Measurements from ENCODE around the gene ASB10. TPM values are rescaled to one million over a fixed set of nuclear protein-coding genes. Genes with fewer than 3 reads are reported as not detected.

Gene ASB10
- total RNA-seq, 1 experiment from 2014 or later: not detected

- DNase-seq (ENCODE audit: low spot score): no peak
- peaks cover 9% of the 10 kb centered on the region for H3K4me1 Mint-ChIP-seq
- H3K9me3 Mint-ChIP-seq: no peaks in the 10 kb centered on the region
- no peak for TF ChIP-seq NFATC4 (CRISPR knock-in tag; IDR thresholded peaks at IDR 0.05)
- TF ChIP-seq GRHL2 (CRISPR knock-in tag; IDR thresholded peaks at IDR 0.05; ENCODE audit: insufficient replicate concordance, severe bottlenecking): no peak
- TF ChIP-seq, protein P1, sequence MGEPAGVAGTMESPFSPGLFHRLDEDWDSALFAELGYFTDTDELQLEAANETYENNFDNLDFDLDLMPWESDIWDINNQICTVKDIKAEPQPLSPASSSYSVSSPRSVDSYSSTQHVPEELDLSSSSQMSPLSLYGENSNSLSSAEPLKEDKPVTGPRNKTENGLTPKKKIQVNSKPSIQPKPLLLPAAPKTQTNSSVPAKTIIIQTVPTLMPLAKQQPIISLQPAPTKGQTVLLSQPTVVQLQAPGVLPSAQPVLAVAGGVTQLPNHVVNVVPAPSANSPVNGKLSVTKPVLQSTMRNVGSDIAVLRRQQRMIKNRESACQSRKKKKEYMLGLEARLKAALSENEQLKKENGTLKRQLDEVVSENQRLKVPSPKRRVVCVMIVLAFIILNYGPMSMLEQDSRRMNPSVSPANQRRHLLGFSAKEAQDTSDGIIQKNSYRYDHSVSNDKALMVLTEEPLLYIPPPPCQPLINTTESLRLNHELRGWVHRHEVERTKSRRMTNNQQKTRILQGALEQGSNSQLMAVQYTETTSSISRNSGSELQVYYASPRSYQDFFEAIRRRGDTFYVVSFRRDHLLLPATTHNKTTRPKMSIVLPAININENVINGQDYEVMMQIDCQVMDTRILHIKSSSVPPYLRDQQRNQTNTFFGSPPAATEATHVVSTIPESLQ (CRISPR knock-in tag; IDR thresholded peaks at IDR 0.05): no peak
- TF ChIP-seq, protein P2, sequence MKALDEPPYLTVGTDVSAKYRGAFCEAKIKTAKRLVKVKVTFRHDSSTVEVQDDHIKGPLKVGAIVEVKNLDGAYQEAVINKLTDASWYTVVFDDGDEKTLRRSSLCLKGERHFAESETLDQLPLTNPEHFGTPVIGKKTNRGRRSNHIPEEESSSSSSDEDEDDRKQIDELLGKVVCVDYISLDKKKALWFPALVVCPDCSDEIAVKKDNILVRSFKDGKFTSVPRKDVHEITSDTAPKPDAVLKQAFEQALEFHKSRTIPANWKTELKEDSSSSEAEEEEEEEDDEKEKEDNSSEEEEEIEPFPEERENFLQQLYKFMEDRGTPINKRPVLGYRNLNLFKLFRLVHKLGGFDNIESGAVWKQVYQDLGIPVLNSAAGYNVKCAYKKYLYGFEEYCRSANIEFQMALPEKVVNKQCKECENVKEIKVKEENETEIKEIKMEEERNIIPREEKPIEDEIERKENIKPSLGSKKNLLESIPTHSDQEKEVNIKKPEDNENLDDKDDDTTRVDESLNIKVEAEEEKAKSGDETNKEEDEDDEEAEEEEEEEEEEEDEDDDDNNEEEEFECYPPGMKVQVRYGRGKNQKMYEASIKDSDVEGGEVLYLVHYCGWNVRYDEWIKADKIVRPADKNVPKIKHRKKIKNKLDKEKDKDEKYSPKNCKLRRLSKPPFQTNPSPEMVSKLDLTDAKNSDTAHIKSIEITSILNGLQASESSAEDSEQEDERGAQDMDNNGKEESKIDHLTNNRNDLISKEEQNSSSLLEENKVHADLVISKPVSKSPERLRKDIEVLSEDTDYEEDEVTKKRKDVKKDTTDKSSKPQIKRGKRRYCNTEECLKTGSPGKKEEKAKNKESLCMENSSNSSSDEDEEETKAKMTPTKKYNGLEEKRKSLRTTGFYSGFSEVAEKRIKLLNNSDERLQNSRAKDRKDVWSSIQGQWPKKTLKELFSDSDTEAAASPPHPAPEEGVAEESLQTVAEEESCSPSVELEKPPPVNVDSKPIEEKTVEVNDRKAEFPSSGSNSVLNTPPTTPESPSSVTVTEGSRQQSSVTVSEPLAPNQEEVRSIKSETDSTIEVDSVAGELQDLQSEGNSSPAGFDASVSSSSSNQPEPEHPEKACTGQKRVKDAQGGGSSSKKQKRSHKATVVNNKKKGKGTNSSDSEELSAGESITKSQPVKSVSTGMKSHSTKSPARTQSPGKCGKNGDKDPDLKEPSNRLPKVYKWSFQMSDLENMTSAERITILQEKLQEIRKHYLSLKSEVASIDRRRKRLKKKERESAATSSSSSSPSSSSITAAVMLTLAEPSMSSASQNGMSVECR (CRISPR knock-in tag; IDR thresholded peaks at IDR 0.05; ENCODE audit: borderline replicate concordance): no peak
- no peak for TF ChIP-seq MYBL2 (CRISPR knock-in tag; IDR thresholded peaks at IDR 0.05)
- no peak for TF ChIP-seq PRRX2 (CRISPR knock-in tag; IDR thresholded peaks at IDR 0.05)
- no peak for TF ChIP-seq ZNF416 (CRISPR knock-in tag; IDR thresholded peaks at IDR 0.05)
- no peak for TF ChIP-seq JUN (CRISPR knock-in tag; IDR thresholded peaks at IDR 0.05)
- no peak for TF ChIP-seq ZNF232 (CRISPR knock-in tag; IDR thresholded peaks at IDR 0.05)
- TF ChIP-seq GTF2I (CRISPR knock-in tag; conservative IDR thresholded peaks at IDR 0.05): no peak
- no peak for TF ChIP-seq ZNF263 (CRISPR knock-in tag; IDR thresholded peaks at IDR 0.05; ENCODE audit: low read depth)
- TF ChIP-seq, protein P3, sequence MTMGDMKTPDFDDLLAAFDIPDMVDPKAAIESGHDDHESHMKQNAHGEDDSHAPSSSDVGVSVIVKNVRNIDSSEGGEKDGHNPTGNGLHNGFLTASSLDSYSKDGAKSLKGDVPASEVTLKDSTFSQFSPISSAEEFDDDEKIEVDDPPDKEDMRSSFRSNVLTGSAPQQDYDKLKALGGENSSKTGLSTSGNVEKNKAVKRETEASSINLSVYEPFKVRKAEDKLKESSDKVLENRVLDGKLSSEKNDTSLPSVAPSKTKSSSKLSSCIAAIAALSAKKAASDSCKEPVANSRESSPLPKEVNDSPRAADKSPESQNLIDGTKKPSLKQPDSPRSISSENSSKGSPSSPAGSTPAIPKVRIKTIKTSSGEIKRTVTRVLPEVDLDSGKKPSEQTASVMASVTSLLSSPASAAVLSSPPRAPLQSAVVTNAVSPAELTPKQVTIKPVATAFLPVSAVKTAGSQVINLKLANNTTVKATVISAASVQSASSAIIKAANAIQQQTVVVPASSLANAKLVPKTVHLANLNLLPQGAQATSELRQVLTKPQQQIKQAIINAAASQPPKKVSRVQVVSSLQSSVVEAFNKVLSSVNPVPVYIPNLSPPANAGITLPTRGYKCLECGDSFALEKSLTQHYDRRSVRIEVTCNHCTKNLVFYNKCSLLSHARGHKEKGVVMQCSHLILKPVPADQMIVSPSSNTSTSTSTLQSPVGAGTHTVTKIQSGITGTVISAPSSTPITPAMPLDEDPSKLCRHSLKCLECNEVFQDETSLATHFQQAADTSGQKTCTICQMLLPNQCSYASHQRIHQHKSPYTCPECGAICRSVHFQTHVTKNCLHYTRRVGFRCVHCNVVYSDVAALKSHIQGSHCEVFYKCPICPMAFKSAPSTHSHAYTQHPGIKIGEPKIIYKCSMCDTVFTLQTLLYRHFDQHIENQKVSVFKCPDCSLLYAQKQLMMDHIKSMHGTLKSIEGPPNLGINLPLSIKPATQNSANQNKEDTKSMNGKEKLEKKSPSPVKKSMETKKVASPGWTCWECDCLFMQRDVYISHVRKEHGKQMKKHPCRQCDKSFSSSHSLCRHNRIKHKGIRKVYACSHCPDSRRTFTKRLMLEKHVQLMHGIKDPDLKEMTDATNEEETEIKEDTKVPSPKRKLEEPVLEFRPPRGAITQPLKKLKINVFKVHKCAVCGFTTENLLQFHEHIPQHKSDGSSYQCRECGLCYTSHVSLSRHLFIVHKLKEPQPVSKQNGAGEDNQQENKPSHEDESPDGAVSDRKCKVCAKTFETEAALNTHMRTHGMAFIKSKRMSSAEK (CRISPR knock-in tag; IDR thresholded peaks at IDR 0.05; ENCODE audit: borderline replicate concordance): no peak
- no peak for TF ChIP-seq ZMAT4 (CRISPR knock-in tag; IDR thresholded peaks at IDR 0.05)
- TF ChIP-seq, protein P4, sequence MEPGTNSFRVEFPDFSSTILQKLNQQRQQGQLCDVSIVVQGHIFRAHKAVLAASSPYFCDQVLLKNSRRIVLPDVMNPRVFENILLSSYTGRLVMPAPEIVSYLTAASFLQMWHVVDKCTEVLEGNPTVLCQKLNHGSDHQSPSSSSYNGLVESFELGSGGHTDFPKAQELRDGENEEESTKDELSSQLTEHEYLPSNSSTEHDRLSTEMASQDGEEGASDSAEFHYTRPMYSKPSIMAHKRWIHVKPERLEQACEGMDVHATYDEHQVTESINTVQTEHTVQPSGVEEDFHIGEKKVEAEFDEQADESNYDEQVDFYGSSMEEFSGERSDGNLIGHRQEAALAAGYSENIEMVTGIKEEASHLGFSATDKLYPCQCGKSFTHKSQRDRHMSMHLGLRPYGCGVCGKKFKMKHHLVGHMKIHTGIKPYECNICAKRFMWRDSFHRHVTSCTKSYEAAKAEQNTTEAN (CRISPR knock-in tag; IDR thresholded peaks at IDR 0.05): no peak
- TF ChIP-seq ZNF121 (CRISPR knock-in tag; IDR thresholded peaks at IDR 0.05): no peak
- TF ChIP-seq, protein P5, sequence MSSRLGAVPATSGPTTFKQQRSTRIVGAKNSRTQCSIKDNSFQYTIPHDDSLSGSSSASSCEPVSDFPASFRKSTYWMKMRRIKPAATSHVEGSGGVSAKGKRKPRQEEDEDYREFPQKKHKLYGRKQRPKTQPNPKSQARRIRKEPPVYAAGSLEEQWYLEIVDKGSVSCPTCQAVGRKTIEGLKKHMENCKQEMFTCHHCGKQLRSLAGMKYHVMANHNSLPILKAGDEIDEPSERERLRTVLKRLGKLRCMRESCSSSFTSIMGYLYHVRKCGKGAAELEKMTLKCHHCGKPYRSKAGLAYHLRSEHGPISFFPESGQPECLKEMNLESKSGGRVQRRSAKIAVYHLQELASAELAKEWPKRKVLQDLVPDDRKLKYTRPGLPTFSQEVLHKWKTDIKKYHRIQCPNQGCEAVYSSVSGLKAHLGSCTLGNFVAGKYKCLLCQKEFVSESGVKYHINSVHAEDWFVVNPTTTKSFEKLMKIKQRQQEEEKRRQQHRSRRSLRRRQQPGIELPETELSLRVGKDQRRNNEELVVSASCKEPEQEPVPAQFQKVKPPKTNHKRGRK (CRISPR knock-in tag; IDR thresholded peaks at IDR 0.05; ENCODE audit: borderline replicate concordance): no peak
- TF ChIP-seq ZNF423 (CRISPR knock-in tag; IDR thresholded peaks at IDR 0.05): no peak
- H3K4me3 Mint-ChIP-seq: no peak overlapping the region
- peak; percentile 60 for ATAC-seq
- no peak overlapping the region for H3K27ac Mint-ChIP-seq
- ChIA-PET CTCF (interaction anchor here (1.0 to 2.2 kb wide), 3 partner anchors 12 to 75 kb away, joined by 4 to 9 read pairs (median 5); no protein-coding TSS in a partner anchor), POLR2A (no interaction called here)
- H3K36me3 Mint-ChIP-seq: no peaks in the 10 kb centered on the region
- peaks cover 8% of the 10 kb centered on the region for H3K27me3 Mint-ChIP-seq (ENCODE audit: low read depth)
Measured at GRCh38 chr7:151198945-151199848, 12.1 kb upstream of the ASB10 start.
